Panc1 (cell line): Measurements from ENCODE around the gene STEAP3. TPM values are rescaled to one million over a fixed set of nuclear protein-coding genes. Genes with fewer than 3 reads are reported as not detected.
A peak's percentile ranks its signal among the peaks of the same experiment; 100 is the strongest.

ENCODE experiments used
- ATAC-seq: fragments of 200-7000 bp; cut with Tn5 transposase; 2 replicates; pipeline ENCODE4 v1.9.1; 2020; ENCODE audit warnings: mild to moderate bottlenecking, moderate library complexity
- BruUV-seq: library from RNA; stranded (reverse); fragments of 400-500 nt; replicated peaks from 2 replicates; lab custom pipeline; 2021; lab: Mats Ljungman, UMichigan
- CTCF ChIA-PET: fragments of 300-600 bp; sonication (Branson Sonifier 250); formaldehyde crosslinking; loops from one replicate; lab custom pipeline; 2022; ENCODE audit warnings: antibody characterized with exemption; lab: Charles Lee
- POLR2A ChIA-PET: fragments of 300-600 bp; sonication (Branson Sonifier 250); formaldehyde crosslinking; loops from one replicate; lab custom pipeline; 2022; ENCODE audit warnings: antibody characterized with exemption; lab: Charles Lee
- DNase-seq: peaks from one replicate; pipeline ENCODE4 v3.0.0-alpha.2; 2010; ENCODE audit warnings: low read depth, low spot score
- H3K27ac ChIP-seq: 2 replicates; pipeline ENCODE4 v1.5.1; 2011; ENCODE audit warnings: mild to moderate bottlenecking, low read length, inconsistent platforms
- H3K27me3 ChIP-seq: fragments of 200-500 bp; sonication (Bioruptor generic); 2 replicates; pipeline ENCODE4 v1.6.0; 2014; ENCODE audit warnings: low read length, inconsistent platforms; ENCODE audit not compliant: control insufficient read depth, insufficient read depth
- H3K36me3 ChIP-seq: fragments of 200-500 bp; sonication (Bioruptor generic); 2 replicates; pipeline ENCODE4 v1.5.1; 2014; ENCODE audit warnings: inconsistent platforms, mild to moderate bottlenecking, low read length, moderate library complexity; ENCODE audit not compliant: control insufficient read depth, insufficient read depth
- H3K4me1 ChIP-seq: 2 replicates; pipeline ENCODE4 v1.5.1; 2011; ENCODE audit warnings: inconsistent platforms, mild to moderate bottlenecking, low read length, moderate library complexity; ENCODE audit not compliant: control insufficient read depth, insufficient read depth
- H3K4me3 ChIP-seq, 2 experiments: 2 replicates each; pipeline ENCODE4 v1.5.1; 2011 to 2012; ENCODE audit warnings: low read depth in 2 of 2, low read length in 2 of 2, mild to moderate bottlenecking in 2 of 2, inconsistent platforms in 1 of 2, moderate library complexity in 1 of 2
- H3K9me3 ChIP-seq: fragments of 200-500 bp; sonication (Bioruptor generic); 2 replicates; pipeline ENCODE4 v1.5.1; 2014; ENCODE audit warnings: low read depth, mild to moderate bottlenecking, inconsistent platforms, low read length, moderate library complexity; ENCODE audit not compliant: control insufficient read depth, insufficient read depth
- POLR2AphosphoS5 ChIP-seq: IDR thresholded peaks from 2 replicates; pipeline ENCODE4 v1.6.1; 2012; ENCODE audit warnings: mild to moderate bottlenecking, low read depth, low read length, moderate library complexity
- SIN3A ChIP-seq: IDR thresholded peaks from 2 replicates; pipeline ENCODE4 v1.6.1; 2012; ENCODE audit warnings: low read depth, mild to moderate bottlenecking, low read length, moderate library complexity, borderline replicate concordance; ENCODE audit not compliant: insufficient read depth
- TCF7L2 ChIP-seq: IDR thresholded peaks from 2 replicates; pipeline ENCODE4 v1.6.1; 2011; ENCODE audit warnings: mild to moderate bottlenecking, low read depth, low read length, inconsistent platforms
- in situ Hi-C: cut with HindIII; loops from 2 replicates; pipeline ENCODE4 v1.10.0; 2016; ENCODE audit warnings: low sequenced_read_pairs, low pct_unique_long_range_greater_than_20kb
- intact Hi-C: fragments of 100-400 bp; cut with micrococcal nuclease; formaldehyde crosslinking; loops from one replicate; pipeline ENCODE4 v1.10.0; 2022; ENCODE audit not compliant: unreplicated experiment
- total RNA-seq: library from RNA; stranded (reverse); gene quantifications from one replicate; pipeline ENCODE4 v1.2.1, GENCODE V29; 2021; ENCODE audit not compliant: unreplicated experiment
- TF ChIP-seq, protein P1 (sequence below): fragments of 450-650 bp; IDR thresholded peaks from 2 replicates; pipeline ENCODE4 v1.5.1; 2017; ENCODE audit warnings: mild to moderate bottlenecking
- TF ChIP-seq, protein P2 (sequence below), 2 experiments: IDR thresholded peaks; 2 replicates each; pipeline ENCODE4 v1.6.1; 2011 to 2012; ENCODE audit warnings: low read depth in 2 of 2, control low read depth in 1 of 2, low read length in 1 of 2, mild to moderate bottlenecking in 1 of 2, moderate library complexity in 1 of 2; ENCODE audit not compliant: insufficient read depth in 1 of 2

STEAP3 gene
- total RNA-seq, 1 experiment from 2014 or later, result 44.8 TPM

DNA sequence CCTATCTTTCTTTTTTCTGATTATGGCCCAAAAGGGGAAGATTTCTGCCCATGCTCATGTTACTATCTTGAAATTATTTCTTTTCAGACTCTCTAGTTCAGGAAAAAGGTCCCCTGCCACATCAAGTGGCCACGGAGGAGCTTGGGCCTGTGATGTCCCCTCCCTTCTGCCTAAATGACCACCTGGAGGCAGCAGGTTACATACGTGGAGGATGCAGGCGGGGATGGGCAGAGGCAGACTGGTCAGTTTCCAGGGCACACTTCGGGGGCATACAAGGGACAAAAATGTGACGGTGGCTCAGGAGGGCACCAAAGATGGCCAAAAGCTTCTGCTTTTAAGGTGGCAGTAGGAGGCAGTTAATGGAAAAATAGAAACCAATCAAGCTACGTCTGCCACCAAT is 30.7 kb upstream of the STEAP3 start:
- H3K4me3 ChIP-seq, result no peak overlapping the region
- intact Hi-C loops, result no loop called here
- H3K27me3 ChIP-seq, result no peaks in the 10 kb centered on the region
- BruUV-seq, result no TSS peak
- ChIA-PET POLR2A (no interaction called here), CTCF (no interaction called here)
- ATAC-seq (no peak), DNase-seq (no peak)
- no peaks in the 10 kb centered on the region; the same call in 1 of the 2 replicates for H3K4me1 ChIP-seq
- no peaks in the 10 kb centered on the region for H3K9me3 ChIP-seq
- H3K36me3 ChIP-seq, result no peaks in the 10 kb centered on the region
- TF ChIP-seq, protein P1, sequence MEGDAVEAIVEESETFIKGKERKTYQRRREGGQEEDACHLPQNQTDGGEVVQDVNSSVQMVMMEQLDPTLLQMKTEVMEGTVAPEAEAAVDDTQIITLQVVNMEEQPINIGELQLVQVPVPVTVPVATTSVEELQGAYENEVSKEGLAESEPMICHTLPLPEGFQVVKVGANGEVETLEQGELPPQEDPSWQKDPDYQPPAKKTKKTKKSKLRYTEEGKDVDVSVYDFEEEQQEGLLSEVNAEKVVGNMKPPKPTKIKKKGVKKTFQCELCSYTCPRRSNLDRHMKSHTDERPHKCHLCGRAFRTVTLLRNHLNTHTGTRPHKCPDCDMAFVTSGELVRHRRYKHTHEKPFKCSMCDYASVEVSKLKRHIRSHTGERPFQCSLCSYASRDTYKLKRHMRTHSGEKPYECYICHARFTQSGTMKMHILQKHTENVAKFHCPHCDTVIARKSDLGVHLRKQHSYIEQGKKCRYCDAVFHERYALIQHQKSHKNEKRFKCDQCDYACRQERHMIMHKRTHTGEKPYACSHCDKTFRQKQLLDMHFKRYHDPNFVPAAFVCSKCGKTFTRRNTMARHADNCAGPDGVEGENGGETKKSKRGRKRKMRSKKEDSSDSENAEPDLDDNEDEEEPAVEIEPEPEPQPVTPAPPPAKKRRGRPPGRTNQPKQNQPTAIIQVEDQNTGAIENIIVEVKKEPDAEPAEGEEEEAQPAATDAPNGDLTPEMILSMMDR, result no peak
- TF ChIP-seq POLR2AphosphoS5, result no peak
- no peak for TF ChIP-seq TCF7L2
- no peak for TF ChIP-seq SIN3A
- in situ Hi-C loops, result no loop called here
- no peak overlapping the region for H3K27ac ChIP-seq

DNA sequence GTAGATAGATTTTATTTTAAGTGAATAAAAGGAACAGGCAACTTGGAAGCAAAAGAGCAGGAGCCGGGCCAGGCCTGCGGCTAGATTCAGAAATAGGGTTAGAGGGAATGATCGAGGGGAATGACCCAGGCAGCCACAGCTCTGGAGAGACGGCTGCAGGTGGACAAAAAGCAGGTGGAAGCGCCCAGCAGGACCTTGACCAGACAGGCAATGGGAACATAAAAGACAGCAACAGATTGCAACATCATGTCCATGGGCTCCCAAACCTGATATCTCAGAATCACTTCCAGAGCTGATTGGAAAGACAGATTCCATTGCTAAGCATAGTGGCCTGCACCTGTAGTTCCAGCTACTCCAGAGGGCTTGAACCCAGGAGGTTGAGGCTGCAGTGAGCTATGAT is 28.6 kb upstream of the STEAP3 start:
- H3K36me3 ChIP-seq, result no peaks in the 10 kb centered on the region
- H3K27me3 ChIP-seq, result no peaks in the 10 kb centered on the region
- no peak for TF ChIP-seq POLR2AphosphoS5
- ATAC-seq, result no peak
- H3K4me1 ChIP-seq, result no peaks in the 10 kb centered on the region; the same call in 1 of the 2 replicates
- no peaks in the 10 kb centered on the region for H3K9me3 ChIP-seq
- H3K4me3 ChIP-seq, result no peak overlapping the region
- POLR2A ChIA-PET, result no interaction called here
- no peak overlapping the region for H3K27ac ChIP-seq
- CTCF ChIA-PET, result no interaction called here
- in situ Hi-C loops, result no loop called here
- DNase-seq, result no peak
- no TSS peak for BruUV-seq
- intact Hi-C loops, result no loop called here

DNA sequence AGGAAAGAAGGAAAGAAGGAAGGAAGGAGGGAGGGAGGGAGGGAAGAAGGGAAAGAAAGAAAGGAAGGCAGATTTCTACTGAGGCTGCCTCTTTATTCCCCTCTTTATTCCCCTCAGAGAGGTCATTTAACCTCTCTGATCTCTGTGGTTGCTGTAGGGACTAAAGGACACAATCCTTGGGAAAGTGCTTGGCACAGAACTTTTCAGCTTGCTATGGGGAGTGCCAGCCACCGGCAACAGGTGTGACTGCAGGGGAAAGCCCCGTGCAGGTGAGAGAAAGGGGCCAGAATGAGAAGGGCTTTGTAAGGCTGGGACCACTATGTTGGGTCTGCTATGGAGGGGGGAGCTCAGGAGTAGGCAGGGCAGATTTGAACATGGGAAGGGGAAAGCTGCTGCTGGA is 27.7 kb upstream of the STEAP3 start:
- BruUV-seq, result no TSS peak
- ChIA-PET CTCF (no interaction called here), POLR2A (no interaction called here)
- Histone ChIP-seq H3K4me3 (no peak overlapping the region), H3K9me3 (no peaks in the 10 kb centered on the region), H3K27ac (no peak overlapping the region), H3K27me3 (no peaks in the 10 kb centered on the region), H3K4me1 (no peaks in the 10 kb centered on the region), H3K36me3 (no peaks in the 10 kb centered on the region)
- TF ChIP-seq, protein P2, sequence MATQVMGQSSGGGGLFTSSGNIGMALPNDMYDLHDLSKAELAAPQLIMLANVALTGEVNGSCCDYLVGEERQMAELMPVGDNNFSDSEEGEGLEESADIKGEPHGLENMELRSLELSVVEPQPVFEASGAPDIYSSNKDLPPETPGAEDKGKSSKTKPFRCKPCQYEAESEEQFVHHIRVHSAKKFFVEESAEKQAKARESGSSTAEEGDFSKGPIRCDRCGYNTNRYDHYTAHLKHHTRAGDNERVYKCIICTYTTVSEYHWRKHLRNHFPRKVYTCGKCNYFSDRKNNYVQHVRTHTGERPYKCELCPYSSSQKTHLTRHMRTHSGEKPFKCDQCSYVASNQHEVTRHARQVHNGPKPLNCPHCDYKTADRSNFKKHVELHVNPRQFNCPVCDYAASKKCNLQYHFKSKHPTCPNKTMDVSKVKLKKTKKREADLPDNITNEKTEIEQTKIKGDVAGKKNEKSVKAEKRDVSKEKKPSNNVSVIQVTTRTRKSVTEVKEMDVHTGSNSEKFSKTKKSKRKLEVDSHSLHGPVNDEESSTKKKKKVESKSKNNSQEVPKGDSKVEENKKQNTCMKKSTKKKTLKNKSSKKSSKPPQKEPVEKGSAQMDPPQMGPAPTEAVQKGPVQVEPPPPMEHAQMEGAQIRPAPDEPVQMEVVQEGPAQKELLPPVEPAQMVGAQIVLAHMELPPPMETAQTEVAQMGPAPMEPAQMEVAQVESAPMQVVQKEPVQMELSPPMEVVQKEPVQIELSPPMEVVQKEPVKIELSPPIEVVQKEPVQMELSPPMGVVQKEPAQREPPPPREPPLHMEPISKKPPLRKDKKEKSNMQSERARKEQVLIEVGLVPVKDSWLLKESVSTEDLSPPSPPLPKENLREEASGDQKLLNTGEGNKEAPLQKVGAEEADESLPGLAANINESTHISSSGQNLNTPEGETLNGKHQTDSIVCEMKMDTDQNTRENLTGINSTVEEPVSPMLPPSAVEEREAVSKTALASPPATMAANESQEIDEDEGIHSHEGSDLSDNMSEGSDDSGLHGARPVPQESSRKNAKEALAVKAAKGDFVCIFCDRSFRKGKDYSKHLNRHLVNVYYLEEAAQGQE (IDR thresholded peaks at IDR 0.05; ENCODE audit: insufficient read depth in 1 of 2, low read depth in 2 of 2, low read length in 1 of 2), result no peak
- TF ChIP-seq SIN3A, result no peak
- no peak for TF ChIP-seq TCF7L2
- TF ChIP-seq POLR2AphosphoS5, result no peak
- TF ChIP-seq, protein P1, result no peak
- intact Hi-C loops (no loop called here), in situ Hi-C loops (no loop called here)
- ATAC-seq, result peak; percentile 25
- DNase-seq, result no peak
